HG03575 (cell line): ENCODE results near the gene C5orf24.

Experiments used
- ATAC-seq: cut with Tn5 transposase; IDR thresholded peaks from one replicate; pipeline ENCODE4 v1.9.1; 2021; ENCODE audit not compliant: unreplicated experiment, insufficient number of reproducible peaks, low FRiP score; ENCODE audit errors: extremely low read depth

Gene C5orf24

GRCh38 chr5:134893748-134894505 is 48.2 kb downstream of the C5orf24 start:
- no peak for ATAC-seq

DNA sequence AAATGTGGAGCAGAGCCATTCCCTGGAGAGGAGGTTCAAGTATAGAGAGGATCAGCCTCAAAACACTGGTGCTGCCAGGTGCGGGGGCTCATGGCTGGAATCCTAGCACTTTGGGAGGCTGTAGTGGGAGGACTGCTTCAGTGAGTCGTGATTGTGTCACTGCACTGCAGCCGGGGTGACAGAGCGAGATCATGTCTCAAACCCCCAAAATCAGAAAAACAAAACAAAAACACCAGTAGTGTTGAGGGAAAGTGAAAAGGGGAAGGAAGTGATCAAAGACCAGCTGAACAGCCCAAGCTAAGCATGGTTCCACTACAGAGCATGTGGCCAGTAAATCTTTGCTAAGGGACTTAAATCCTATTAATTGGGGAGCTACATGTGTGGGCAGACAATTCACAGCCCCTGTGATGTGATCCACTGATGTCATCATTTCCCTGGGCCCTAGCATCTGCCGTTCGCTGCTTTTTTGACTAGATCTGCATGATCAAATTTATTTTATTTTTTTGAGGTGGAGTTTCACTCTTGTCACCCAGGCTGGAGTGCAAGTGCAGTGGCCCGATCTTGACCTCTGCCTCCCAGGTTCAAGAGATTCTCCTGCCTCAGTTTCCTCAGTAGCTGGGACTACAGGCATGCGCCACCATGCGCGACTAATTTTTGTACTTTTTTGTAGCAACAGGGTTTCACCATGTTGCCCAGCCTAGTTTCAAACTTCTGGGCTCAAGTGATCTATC is 56.5 kb downstream of the C5orf24 start:
- ATAC-seq: no peak

GRCh38 chr5:134904610-134905245 is 59.0 kb downstream of the C5orf24 start, which contains the start of gene PCBD2:
Gene PCBD2 (plus strand): TSS chr5:134905131. CDS start chr5:134905140, 9 bp downstream.
- ATAC-seq: no peak

DNA sequence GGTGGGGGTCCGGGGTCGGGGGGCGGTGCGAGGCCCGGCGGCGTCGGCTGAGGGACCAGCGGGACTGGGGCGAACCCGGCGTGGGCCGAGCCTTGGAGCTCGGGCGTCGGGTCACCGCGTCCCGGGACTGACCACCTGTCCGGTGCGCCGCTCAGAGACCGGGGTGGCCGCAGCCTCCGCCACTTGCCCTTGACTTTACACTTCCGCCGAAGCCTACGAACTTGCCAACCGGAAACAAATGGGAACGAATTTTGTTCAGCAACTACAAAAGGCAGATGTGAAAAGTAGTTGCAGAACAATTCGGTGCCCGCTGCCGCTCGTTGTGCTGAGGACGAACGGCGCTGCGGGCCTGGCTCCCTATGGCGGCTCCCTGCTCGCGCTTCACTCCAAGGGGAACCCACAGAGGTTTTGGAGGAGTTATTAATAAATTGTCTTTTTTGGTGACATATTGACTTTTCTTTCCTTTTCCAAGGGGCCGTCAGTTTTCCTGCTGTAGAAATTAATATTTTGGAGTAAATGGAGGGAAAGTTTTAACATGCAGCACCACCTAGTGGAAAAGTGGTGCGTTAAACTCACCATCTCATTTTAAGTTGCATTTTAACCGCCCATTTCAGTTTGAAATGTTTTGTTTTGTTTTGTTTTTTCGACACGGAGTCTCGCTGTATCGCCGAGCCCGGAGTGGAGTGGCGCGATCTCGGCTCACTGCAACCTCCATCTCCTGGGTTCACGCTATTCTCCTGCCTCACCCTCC is 59.7 kb downstream of the C5orf24 start:
- no peak for ATAC-seq

- no peak for ATAC-seq
These were observed 61.0 kb downstream of the C5orf24 start for GRCh38 chr5:134906811-134907210.
